Activated CD8-positive, alpha-beta T cell treated with anti-CD3 and anti-CD28 coated beads for 36 hours (primary cell): Measurements from ENCODE around the gene SGPP1. TPM values are rescaled to one million over a fixed set of nuclear protein-coding genes. Genes with fewer than 3 reads are reported as not detected.

ENCODE experiments used
- ATAC-seq: fragments of 200-7000 bp; cut with Tn5 transposase; one replicate; pipeline ENCODE4 v1.10.0; 2021; ENCODE audit warnings: mild to moderate bottlenecking, moderate library complexity
- CTCF ChIA-PET: fragments of 350-600 bp; sonication (Branson Sonifier 250); formaldehyde crosslinking; loops from one replicate; lab custom pipeline; 2021; ENCODE audit warnings: antibody characterized with exemption; lab: Charles Lee
- POLR2A ChIA-PET: fragments of 350-600 bp; sonication (Branson Sonifier 250); formaldehyde crosslinking; loops from one replicate; lab custom pipeline; 2021; ENCODE audit warnings: antibody characterized with exemption; lab: Charles Lee
- DNase-seq: peaks from one replicate; pipeline ENCODE4 v3.0.0-alpha.2; 2020
- H3K27ac Mint-ChIP-seq: one replicate; pipeline ENCODE4 v1.8.0; 2021; ENCODE audit warnings: mild to moderate bottlenecking, mixed read lengths
- H3K27me3 Mint-ChIP-seq: one replicate; pipeline ENCODE4 v1.8.0; 2021; ENCODE audit warnings: mixed read lengths
- H3K36me3 Mint-ChIP-seq: one replicate; pipeline ENCODE4 v1.8.0; 2021; ENCODE audit warnings: low read depth, mixed read lengths
- H3K4me1 Mint-ChIP-seq: one replicate; pipeline ENCODE4 v1.8.0; 2021; ENCODE audit warnings: low read depth, mixed read lengths
- H3K4me3 Mint-ChIP-seq: one replicate; pipeline ENCODE4 v1.8.0; 2021; ENCODE audit warnings: mild to moderate bottlenecking, moderate library complexity, mixed read lengths
- H3K9me3 Mint-ChIP-seq: one replicate; pipeline ENCODE4 v1.8.0; 2021; ENCODE audit warnings: mixed read lengths
- CTCF ChIP-seq: fragments of 200-600 bp; IDR thresholded peaks from one replicate; pipeline ENCODE4 v1.8.0; 2022; ENCODE audit warnings: antibody characterized with exemption, mild to moderate bottlenecking
- intact Hi-C: fragments of 100-400 bp; cut with micrococcal nuclease; formaldehyde crosslinking; loops from one replicate; pipeline ENCODE4 v1.10.0; 2022
- total RNA-seq, 2 experiments: library from RNA; stranded (reverse); gene quantifications; one replicate each; pipeline ENCODE4 v1.2.3, GENCODE V29; 2021

SGPP1 gene
- total RNA-seq, 2 experiments from 2014 or later = 10.5 to 10.9 TPM

GRCh38 chr14:63682727-63683593, 44.9 kb downstream of the SGPP1 start:
- no peak overlapping the region for H3K4me3 Mint-ChIP-seq
- DNase-seq = no peak
- no peak overlapping the region for H3K27ac Mint-ChIP-seq
- no peak for ATAC-seq
- CTCF ChIA-PET = interaction anchor here (1.2 kb wide), 1 partner anchor 87 kb away, joined by 4 read pairs; no protein-coding TSS in a partner anchor
- TF ChIP-seq CTCF = no peak
- no peaks in the 10 kb centered on the region for H3K27me3 Mint-ChIP-seq
- H3K4me1 Mint-ChIP-seq = peaks cover 3% of the 10 kb centered on the region
- intact Hi-C loops = no loop called here
- peaks cover 11% of the 10 kb centered on the region for H3K36me3 Mint-ChIP-seq
- no peaks in the 10 kb centered on the region for H3K9me3 Mint-ChIP-seq
- POLR2A ChIA-PET = interaction anchor here (0.6 kb wide), 1 partner anchor 45 kb away, joined by 4 read pairs; no protein-coding TSS in a partner anchor

GRCh38 chr14:63678536-63678935, 49.3 kb downstream of the SGPP1 start:
- Mint-ChIP-seq H3K9me3 (no peaks in the 10 kb centered on the region), H3K27me3 (no peaks in the 10 kb centered on the region), H3K27ac (no peak overlapping the region), H3K4me1 (no peaks in the 10 kb centered on the region), H3K4me3 (no peak overlapping the region), H3K36me3 (peaks cover 4% of the 10 kb centered on the region)
- CTCF ChIA-PET = interaction anchor here (1.1 kb wide), 1 partner anchor 10 kb away, joined by 3 read pairs; no protein-coding TSS in a partner anchor
- no peak for ATAC-seq
- intact Hi-C loops = no loop called here
- TF ChIP-seq CTCF = no peak
- POLR2A ChIA-PET = no interaction called here
- DNase-seq = no peak

- ChIA-PET CTCF (interaction anchor here (1.1 kb wide), 1 partner anchor 9 kb away, joined by 3 read pairs; no protein-coding TSS in a partner anchor), POLR2A (interaction anchor here (1.0 kb wide), 1 partner anchor 12 kb away, joined by 3 read pairs; no protein-coding TSS in a partner anchor)
- ATAC-seq (no peak), DNase-seq (no peak)
- no peak for TF ChIP-seq CTCF
- Mint-ChIP-seq H3K27ac (no peak overlapping the region), H3K4me3 (no peak overlapping the region), H3K36me3 (peaks cover 4% of the 10 kb centered on the region), H3K9me3 (no peaks in the 10 kb centered on the region), H3K27me3 (no peaks in the 10 kb centered on the region), H3K4me1 (no peaks in the 10 kb centered on the region)
- intact Hi-C loops = no loop called here
These were observed 49.9 kb downstream of the SGPP1 start for GRCh38 chr14:63677891-63678379.

- POLR2A ChIA-PET = no interaction called here
- Mint-ChIP-seq H3K9me3 (no peaks in the 10 kb centered on the region), H3K4me1 (no peaks in the 10 kb centered on the region), H3K27ac (no peak overlapping the region), H3K36me3 (peaks cover 2% of the 10 kb centered on the region), H3K4me3 (no peak overlapping the region), H3K27me3 (no peaks in the 10 kb centered on the region)
- DNase-seq (no peak), ATAC-seq (no peak)
- intact Hi-C loops = no loop called here
- CTCF ChIA-PET = no interaction called here
- no peak for TF ChIP-seq CTCF
These were observed 51.2 kb downstream of the SGPP1 start for GRCh38 chr14:63676615-63677014.
